Fibroblast of lung (primary cell): ENCODE measurements around the gene HDAC2. TPM values are rescaled to one million over a fixed set of nuclear protein-coding genes. Genes with fewer than 3 reads are reported as not detected.
"Not testable (repeated sequence)": the region's sequence is repeated elsewhere in the genome, so short reads cannot be mapped to it uniquely, and the experiment has no call there.

Source experiments
- DNase-seq, 2 donors: peaks; one replicate each; pipeline versions ENCODE4 v3.0.0 to v3.0.0-alpha.2; 2010; ENCODE audit warnings: low read depth in 2 of 2
- H2AFZ ChIP-seq: 2 replicates; pipeline ENCODE4 v1.5.1; 2012; ENCODE audit warnings: low read length, control low read depth, inconsistent platforms
- H3K27ac ChIP-seq: 2 replicates; pipeline ENCODE4 v1.5.1; 2011; ENCODE audit warnings: low read length, control low read depth; ENCODE audit not compliant: insufficient read depth
- H3K27me3 ChIP-seq: 2 replicates; pipeline ENCODE4 v1.5.1; 2011; ENCODE audit warnings: mild to moderate bottlenecking, low read length; ENCODE audit not compliant: control insufficient read depth, insufficient read depth
- H3K36me3 ChIP-seq: 2 replicates; pipeline ENCODE4 v1.5.1; 2011; ENCODE audit warnings: low read length; ENCODE audit not compliant: control insufficient read depth, insufficient read depth
- H3K4me1 ChIP-seq: 2 replicates; pipeline ENCODE4 v1.5.1; 2011; ENCODE audit warnings: low read length; ENCODE audit not compliant: control insufficient read depth, insufficient read depth; ENCODE audit errors: extremely low read depth
- H3K4me2 ChIP-seq: 2 replicates; pipeline ENCODE4 v1.5.1; 2011; ENCODE audit warnings: low read length, control low read depth; ENCODE audit not compliant: insufficient read depth; ENCODE audit errors: extremely low read depth
- H3K4me3 ChIP-seq, 4 experiments: fragments of 200-600 bp in 1 of 4; sonication (generic) in 1 of 4; replicated peaks in 1 of 4; 2 replicates each; pipeline ENCODE4 v1.5.1; 2011 to 2016; ENCODE audit warnings: low read length in 4 of 4, low read depth in 3 of 4, mild to moderate bottlenecking in 3 of 4, control low read depth in 2 of 4, inconsistent platforms in 1 of 4, mixed read lengths in 1 of 4; ENCODE audit not compliant: insufficient read depth in 1 of 4; ENCODE audit errors: control extremely low read depth in 1 of 4
- H3K79me2 ChIP-seq: 2 replicates; pipeline ENCODE4 v1.5.1; 2012; ENCODE audit warnings: mild to moderate bottlenecking, low read length, inconsistent platforms; ENCODE audit not compliant: control insufficient read depth, insufficient read depth
- H3K9ac ChIP-seq: 2 replicates; pipeline ENCODE4 v1.5.1; 2011; ENCODE audit warnings: mild to moderate bottlenecking, low read length, control low read depth; ENCODE audit not compliant: insufficient read depth
- H3K9me3 ChIP-seq: 2 replicates; pipeline ENCODE4 v1.5.1; 2012; ENCODE audit warnings: low read depth, low read length; ENCODE audit not compliant: control insufficient read depth, insufficient read depth
- H4K20me1 ChIP-seq: 2 replicates; pipeline ENCODE4 v1.5.1; 2011; ENCODE audit warnings: low read length; ENCODE audit not compliant: control insufficient read depth, insufficient read depth; ENCODE audit errors: extremely low read depth
- EZH2 ChIP-seq: IDR thresholded peaks from 2 replicates; pipeline ENCODE4 v1.5.1; 2012; ENCODE audit warnings: low read length, control low read depth, mild to moderate bottlenecking; ENCODE audit errors: missing control alignments
- polyA plus RNA-seq, 2 donors: library from polyadenylated mRNA; depleted of rRNA in 1 of 2; stranded (reverse) in 1 of 2; unstranded in 1 of 2; fragments of >200 nt; gene quantifications; 2 replicates each; pipeline ENCODE4 v1.2.1, GENCODE V29; 2011 to 2012; ENCODE audit warnings: missing spikeins in 1 of 2
- total RNA-seq: library from RNA; depleted of rRNA; stranded (reverse); fragments of >200 nt; gene quantifications from 2 replicates; pipeline ENCODE4 v1.2.1, GENCODE V29; 2014
- TF ChIP-seq, protein P1 (sequence below), 2 donors: IDR thresholded peaks in 1 of 2; conservative IDR thresholded peaks in 1 of 2; 1 replicate in 1 of 2; 2 replicates in 1 of 2; pipeline ENCODE4 v1.5.1; 2011 to 2012; ENCODE audit warnings: low read length in 2 of 2, control low read depth in 1 of 2, inconsistent platforms in 1 of 2, low read depth in 1 of 2, mild to moderate bottlenecking in 1 of 2

The HDAC2 gene
- total and polyA plus RNA-seq, 2 donors (not counting 1 experiment from before 2014, with no cell fraction given): 64.9 to 155 TPM

DNA sequence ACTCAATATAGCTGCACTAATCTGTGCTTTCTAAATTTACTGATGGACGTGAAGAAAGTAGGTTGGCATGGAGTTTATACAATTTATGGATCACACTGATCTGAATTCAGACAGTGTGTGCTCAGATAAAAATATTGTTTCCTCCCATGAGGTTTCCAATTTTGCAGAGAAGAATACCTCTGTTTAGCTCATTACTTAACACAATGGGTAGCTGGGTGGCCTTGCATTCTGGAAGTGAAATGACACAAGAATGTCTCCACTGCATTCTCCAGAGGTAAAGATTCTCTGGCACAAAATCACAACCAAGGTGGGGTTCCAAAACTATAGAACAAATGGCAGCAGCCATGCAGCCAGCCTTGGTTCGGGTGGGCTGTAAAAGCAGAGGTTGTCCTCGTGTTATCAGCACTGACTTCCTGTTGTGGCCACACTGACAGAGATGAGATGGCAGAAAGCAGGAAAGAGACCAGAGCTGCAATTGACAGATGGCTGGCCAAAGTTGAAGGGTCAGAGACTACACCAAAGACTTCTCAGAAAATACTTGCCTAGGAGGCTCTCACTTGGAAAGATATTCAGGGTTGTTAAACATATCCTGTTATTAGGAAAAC lies 50.2 kb downstream of the HDAC2 start:
- Histone ChIP-seq H4K20me1 (no peaks in the 10 kb centered on the region), H3K27me3 (no peaks in the 10 kb centered on the region), H3K9me3 (no peaks in the 10 kb centered on the region), H3K79me2 (no peaks in the 10 kb centered on the region), H3K36me3 (no peaks in the 10 kb centered on the region), H3K9ac (no peak overlapping the region), H3K4me2 (no peak overlapping the region), H2AFZ (peak overlapping the region; percentile 36), H3K27ac (no peak overlapping the region), H3K4me3 (no peak overlapping the region), H3K4me1 (no peaks in the 10 kb centered on the region)
- TF ChIP-seq, protein P1, sequence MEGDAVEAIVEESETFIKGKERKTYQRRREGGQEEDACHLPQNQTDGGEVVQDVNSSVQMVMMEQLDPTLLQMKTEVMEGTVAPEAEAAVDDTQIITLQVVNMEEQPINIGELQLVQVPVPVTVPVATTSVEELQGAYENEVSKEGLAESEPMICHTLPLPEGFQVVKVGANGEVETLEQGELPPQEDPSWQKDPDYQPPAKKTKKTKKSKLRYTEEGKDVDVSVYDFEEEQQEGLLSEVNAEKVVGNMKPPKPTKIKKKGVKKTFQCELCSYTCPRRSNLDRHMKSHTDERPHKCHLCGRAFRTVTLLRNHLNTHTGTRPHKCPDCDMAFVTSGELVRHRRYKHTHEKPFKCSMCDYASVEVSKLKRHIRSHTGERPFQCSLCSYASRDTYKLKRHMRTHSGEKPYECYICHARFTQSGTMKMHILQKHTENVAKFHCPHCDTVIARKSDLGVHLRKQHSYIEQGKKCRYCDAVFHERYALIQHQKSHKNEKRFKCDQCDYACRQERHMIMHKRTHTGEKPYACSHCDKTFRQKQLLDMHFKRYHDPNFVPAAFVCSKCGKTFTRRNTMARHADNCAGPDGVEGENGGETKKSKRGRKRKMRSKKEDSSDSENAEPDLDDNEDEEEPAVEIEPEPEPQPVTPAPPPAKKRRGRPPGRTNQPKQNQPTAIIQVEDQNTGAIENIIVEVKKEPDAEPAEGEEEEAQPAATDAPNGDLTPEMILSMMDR (conservative IDR thresholded peaks at IDR 0.05 in 1 of 2, IDR thresholded peaks at IDR 0.05 in 1 of 2; ENCODE audit: low read depth in 1 of 2, low read length in 2 of 2): no peak
- TF ChIP-seq EZH2: no peak
- DNase-seq: no peak

DNA sequence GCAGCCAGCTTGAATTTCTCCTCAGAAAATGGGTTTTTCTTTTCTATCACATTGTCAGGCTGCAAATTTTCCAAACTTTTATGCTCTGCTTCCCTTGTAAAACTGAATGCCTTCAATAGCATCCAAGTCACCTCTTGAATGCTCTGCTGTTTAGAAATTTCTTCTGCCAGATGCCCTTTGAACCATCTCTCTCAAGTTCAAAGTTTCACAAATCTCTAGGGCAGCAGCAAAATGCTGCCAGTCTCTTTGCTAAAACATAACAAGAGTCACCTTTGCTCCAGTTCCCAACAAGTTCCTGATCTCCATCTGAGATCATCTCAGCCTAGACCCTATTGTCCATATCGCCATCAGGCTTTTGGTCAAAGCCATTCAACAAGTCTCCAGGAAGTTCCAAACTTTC lies 60.7 kb downstream of the HDAC2 start:
- not testable (repeated sequence) for H3K9ac ChIP-seq, H3K36me3 ChIP-seq, H3K4me1 ChIP-seq, H4K20me1 ChIP-seq, H2AFZ ChIP-seq, H3K27me3 ChIP-seq, H3K9me3 ChIP-seq, DNase-seq, H3K79me2 ChIP-seq, H3K27ac ChIP-seq, H3K4me2 ChIP-seq, H3K4me3 ChIP-seq

DNA sequence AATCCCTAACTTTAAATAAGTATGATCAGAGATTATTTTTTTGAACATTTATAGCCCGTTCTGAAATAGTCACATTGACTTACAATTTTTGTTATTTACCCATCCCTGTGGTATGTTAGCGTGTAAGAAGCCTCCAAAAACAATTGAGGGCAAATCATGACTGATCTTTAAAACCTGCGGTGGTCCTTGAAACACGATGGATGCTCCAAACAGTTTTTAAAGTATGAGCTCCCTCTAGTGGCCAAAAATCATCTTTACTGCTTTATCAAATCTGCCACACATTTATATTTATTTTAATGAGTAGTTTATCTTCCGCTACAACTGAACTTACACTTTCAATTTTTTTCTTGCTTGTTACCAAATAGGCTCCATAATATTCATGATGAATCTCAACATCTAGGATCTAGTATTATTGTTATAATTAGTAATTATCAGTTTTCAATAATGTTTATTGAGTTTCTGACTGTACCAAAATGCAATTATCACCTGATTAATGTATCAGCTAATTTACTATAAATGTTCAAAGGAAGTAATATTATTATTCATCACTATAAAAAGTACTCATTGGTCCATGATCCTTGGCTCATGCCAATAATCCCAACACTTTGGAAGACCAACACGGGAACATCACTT lies 61.6 kb downstream of the HDAC2 start:
- H3K36me3 ChIP-seq: no peaks in the 10 kb centered on the region
- DNase-seq: peak; percentile 76
- no peaks in the 10 kb centered on the region for H3K9me3 ChIP-seq
- TF ChIP-seq, protein P1 (conservative IDR thresholded peaks at IDR 0.05 in 1 of 2, IDR thresholded peaks at IDR 0.05 in 1 of 2; ENCODE audit: low read depth in 1 of 2, low read length in 2 of 2): peak; percentile 52 to 55
- no peak for TF ChIP-seq EZH2
- H3K27me3 ChIP-seq: no peaks in the 10 kb centered on the region
- H3K4me2 ChIP-seq: no peak overlapping the region
- no peaks in the 10 kb centered on the region for H3K4me1 ChIP-seq
- H4K20me1 ChIP-seq: no peaks in the 10 kb centered on the region
- H3K79me2 ChIP-seq: no peaks in the 10 kb centered on the region
- H3K4me3 ChIP-seq: no peak overlapping the region
- H3K27ac ChIP-seq: no peak overlapping the region
- no peak overlapping the region for H3K9ac ChIP-seq
- H2AFZ ChIP-seq: no peak overlapping the region
